ENCODE data around the gene COL2A1. TPM values are rescaled to one million over a fixed set of nuclear protein-coding genes. Genes with fewer than 3 reads are reported as not detected.

Gene COL2A1
- total and polyA plus RNA-seq, 9 of the 15 experiments (the other 6 are each of a cell fraction or from before 2014, with no cell fraction given) = 0.46 TPM; not detected in 8

DNA sequence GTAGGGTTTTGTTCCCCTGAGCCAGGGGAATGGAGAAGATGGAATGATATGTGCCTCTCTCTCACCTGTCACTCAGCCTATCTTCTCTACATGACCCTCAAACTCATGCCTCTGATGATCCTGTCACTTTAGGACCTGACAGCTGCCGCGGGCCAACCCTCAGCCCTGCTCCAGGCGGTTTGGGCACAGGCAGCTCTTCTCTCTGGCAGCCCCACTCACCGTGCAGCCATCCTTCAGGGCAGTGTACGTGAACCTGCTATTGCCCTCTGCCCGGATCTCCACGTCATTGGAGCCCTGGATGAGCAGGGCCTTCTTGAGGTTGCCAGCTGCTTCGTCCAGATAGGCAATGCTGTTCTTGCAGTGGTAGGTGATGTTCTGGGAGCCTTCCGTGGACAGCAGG, 30.4 kb downstream of the COL2A1 start (continued):
- TF ChIP-seq MEF2A (IDR thresholded peaks at IDR 0.05; ENCODE audit: control insufficient read depth, low read depth, low read length) = no peak

DNA sequence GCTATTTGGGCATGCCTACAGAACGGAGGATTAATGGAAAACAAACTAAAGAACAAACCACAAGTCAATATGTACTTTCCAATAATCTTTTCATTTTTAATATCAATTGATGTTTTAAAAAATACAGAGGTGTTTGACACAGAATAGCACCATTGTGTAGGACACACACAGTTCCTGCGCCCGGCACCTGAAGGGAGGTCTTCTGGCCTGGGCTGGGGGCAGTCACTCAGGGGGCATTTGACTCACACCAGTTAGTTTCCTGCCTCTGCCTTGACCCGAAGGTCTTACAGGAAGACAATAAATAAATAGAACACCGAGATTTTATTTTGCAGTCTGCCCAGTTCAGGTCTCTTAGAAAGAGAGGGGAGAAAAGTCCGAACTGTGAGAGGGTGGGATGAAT, 31.4 kb downstream of the COL2A1 start:
- no peak overlapping the region for H3K27ac ChIP-seq (ENCODE audit: extremely low read depth, low read depth, low read length)
- H3K4me1 ChIP-seq (replicated peaks in 1 of 2; ENCODE audit: control insufficient read depth in 2 of 2, insufficient read depth in 2 of 2, low read length in 2 of 2) = no peaks in the 10 kb centered on the region; a peak in 1 of 5 replicates
- ChIA-PET POLR2A (no interaction called here), CTCF (ENCODE audit: low intra/inter-chr PET ratio) (no interaction called here)
- H2AFZ ChIP-seq (ENCODE audit: low read depth, low read length) = no peak overlapping the region
- no peak overlapping the region for H3K4me2 ChIP-seq (ENCODE audit: insufficient read depth, low read length)
- FAIRE-seq (no peak), DNase-seq (ENCODE audit: extremely low read depth in 1 of 4, low spot score in 3 of 4) (no peak), ATAC-seq (no peak)
- no peaks in the 10 kb centered on the region; the same call in 1 of the 2 replicates for H3K9me3 ChIP-seq (replicated peaks; ENCODE audit: control insufficient read depth, insufficient read depth, low read depth, low read length)
- in situ Hi-C loops (cut with MboI) = no loop called here
- H3K4me3 ChIP-seq = no peak overlapping the region
- WGBS (ENCODE audit: insufficient coverage, low coverage, missing lambda C conversion rate) = 11% methylated on average over 6 of the region's 6 CpGs
- H3K9me1 ChIP-seq (ENCODE audit: control insufficient read depth, insufficient read depth, low read length) = no peaks in the 10 kb centered on the region
- no TSS peak for BruUV-seq (replicated peaks)
- no peak overlapping the region for H3K9ac ChIP-seq (ENCODE audit: insufficient read depth in 1 of 2, low read depth in 2 of 2, low read length in 2 of 2)
- H4K20me1 ChIP-seq (replicated peaks; ENCODE audit: control insufficient read depth, insufficient read depth, low read length) = peaks cover 2% of the 10 kb centered on the region; the same call in 1 of the 2 replicates
- peaks cover 27 to 60% of the 10 kb centered on the region in 2 experiments for H3K27me3 ChIP-seq (ENCODE audit: control insufficient read depth in 2 of 2, insufficient read depth in 2 of 2, low read length in 2 of 2)
- H3K79me2 ChIP-seq (ENCODE audit: control insufficient read depth, insufficient read depth, low read length) = no peaks in the 10 kb centered on the region
- peaks cover 5% of the 10 kb centered on the region; the same call in 1 of the 3 replicates for H3K36me3 ChIP-seq (ENCODE audit: control insufficient read depth, insufficient read depth, low read length)
- intact Hi-C loops (cut with micrococcal nuclease) = loop anchor here (5.0 kb wide), 1 partner anchor 214 kb away; no protein-coding TSS in a partner anchor
- TF ChIP-seq ZNF311 (CRISPR knock-in tag; IDR thresholded peaks at IDR 0.05) (no peak), NR2F6 (CRISPR knock-in tag; IDR thresholded peaks at IDR 0.05) (no peak), SMAD2 (IDR thresholded peaks at IDR 0.05; ENCODE audit: low read depth, low read length) (no peak), BMI1 (IDR thresholded peaks at IDR 0.05; ENCODE audit: low read length) (no peak), PCBP2 (IDR thresholded peaks at IDR 0.05; ENCODE audit: low read depth, low read length, poor library complexity, severe bottlenecking) (no peak), ZNF140 (CRISPR knock-in tag; IDR thresholded peaks at IDR 0.05) (no peak), ZC3H4 (CRISPR knock-in tag; IDR thresholded peaks at IDR 0.05; ENCODE audit: borderline replicate concordance) (no peak), EP400 (IDR thresholded peaks at IDR 0.05) (no peak), HMG20A (CRISPR knock-in tag; conservative IDR thresholded peaks at IDR 0.05) (no peak), CTBP1 (IDR thresholded peaks at IDR 0.05; ENCODE audit: borderline replicate concordance) (no peak)
- TF ChIP-seq, protein P1, sequence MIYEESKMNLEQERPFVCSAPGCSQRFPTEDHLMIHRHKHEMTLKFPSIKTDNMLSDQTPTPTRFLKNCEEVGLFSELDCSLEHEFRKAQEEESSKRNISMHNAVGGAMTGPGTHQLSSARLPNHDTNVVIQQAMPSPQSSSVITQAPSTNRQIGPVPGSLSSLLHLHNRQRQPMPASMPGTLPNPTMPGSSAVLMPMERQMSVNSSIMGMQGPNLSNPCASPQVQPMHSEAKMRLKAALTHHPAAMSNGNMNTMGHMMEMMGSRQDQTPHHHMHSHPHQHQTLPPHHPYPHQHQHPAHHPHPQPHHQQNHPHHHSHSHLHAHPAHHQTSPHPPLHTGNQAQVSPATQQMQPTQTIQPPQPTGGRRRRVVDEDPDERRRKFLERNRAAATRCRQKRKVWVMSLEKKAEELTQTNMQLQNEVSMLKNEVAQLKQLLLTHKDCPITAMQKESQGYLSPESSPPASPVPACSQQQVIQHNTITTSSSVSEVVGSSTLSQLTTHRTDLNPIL (CRISPR knock-in tag; IDR thresholded peaks at IDR 0.05) = no peak
- TF ChIP-seq, protein P2, sequence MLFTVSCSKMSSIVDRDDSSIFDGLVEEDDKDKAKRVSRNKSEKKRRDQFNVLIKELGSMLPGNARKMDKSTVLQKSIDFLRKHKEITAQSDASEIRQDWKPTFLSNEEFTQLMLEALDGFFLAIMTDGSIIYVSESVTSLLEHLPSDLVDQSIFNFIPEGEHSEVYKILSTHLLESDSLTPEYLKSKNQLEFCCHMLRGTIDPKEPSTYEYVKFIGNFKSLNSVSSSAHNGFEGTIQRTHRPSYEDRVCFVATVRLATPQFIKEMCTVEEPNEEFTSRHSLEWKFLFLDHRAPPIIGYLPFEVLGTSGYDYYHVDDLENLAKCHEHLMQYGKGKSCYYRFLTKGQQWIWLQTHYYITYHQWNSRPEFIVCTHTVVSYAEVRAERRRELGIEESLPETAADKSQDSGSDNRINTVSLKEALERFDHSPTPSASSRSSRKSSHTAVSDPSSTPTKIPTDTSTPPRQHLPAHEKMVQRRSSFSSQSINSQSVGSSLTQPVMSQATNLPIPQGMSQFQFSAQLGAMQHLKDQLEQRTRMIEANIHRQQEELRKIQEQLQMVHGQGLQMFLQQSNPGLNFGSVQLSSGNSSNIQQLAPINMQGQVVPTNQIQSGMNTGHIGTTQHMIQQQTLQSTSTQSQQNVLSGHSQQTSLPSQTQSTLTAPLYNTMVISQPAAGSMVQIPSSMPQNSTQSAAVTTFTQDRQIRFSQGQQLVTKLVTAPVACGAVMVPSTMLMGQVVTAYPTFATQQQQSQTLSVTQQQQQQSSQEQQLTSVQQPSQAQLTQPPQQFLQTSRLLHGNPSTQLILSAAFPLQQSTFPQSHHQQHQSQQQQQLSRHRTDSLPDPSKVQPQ (CRISPR knock-in tag; IDR thresholded peaks at IDR 0.05; ENCODE audit: borderline replicate concordance) = no peak
- TF ChIP-seq, protein P3, sequence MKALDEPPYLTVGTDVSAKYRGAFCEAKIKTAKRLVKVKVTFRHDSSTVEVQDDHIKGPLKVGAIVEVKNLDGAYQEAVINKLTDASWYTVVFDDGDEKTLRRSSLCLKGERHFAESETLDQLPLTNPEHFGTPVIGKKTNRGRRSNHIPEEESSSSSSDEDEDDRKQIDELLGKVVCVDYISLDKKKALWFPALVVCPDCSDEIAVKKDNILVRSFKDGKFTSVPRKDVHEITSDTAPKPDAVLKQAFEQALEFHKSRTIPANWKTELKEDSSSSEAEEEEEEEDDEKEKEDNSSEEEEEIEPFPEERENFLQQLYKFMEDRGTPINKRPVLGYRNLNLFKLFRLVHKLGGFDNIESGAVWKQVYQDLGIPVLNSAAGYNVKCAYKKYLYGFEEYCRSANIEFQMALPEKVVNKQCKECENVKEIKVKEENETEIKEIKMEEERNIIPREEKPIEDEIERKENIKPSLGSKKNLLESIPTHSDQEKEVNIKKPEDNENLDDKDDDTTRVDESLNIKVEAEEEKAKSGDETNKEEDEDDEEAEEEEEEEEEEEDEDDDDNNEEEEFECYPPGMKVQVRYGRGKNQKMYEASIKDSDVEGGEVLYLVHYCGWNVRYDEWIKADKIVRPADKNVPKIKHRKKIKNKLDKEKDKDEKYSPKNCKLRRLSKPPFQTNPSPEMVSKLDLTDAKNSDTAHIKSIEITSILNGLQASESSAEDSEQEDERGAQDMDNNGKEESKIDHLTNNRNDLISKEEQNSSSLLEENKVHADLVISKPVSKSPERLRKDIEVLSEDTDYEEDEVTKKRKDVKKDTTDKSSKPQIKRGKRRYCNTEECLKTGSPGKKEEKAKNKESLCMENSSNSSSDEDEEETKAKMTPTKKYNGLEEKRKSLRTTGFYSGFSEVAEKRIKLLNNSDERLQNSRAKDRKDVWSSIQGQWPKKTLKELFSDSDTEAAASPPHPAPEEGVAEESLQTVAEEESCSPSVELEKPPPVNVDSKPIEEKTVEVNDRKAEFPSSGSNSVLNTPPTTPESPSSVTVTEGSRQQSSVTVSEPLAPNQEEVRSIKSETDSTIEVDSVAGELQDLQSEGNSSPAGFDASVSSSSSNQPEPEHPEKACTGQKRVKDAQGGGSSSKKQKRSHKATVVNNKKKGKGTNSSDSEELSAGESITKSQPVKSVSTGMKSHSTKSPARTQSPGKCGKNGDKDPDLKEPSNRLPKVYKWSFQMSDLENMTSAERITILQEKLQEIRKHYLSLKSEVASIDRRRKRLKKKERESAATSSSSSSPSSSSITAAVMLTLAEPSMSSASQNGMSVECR (CRISPR knock-in tag; IDR thresholded peaks at IDR 0.05) = no peak
